Stromal cell of bone marrow (primary cell): ENCODE measurements around the gene SARM1.
"Not testable (repeated sequence)": the region's sequence is repeated elsewhere in the genome, so short reads cannot be mapped to it uniquely, and the experiment has no call there.

Experiments used
- DNase-seq: peaks from one replicate; pipeline ENCODE4 v3.0.0-alpha.2; 2012; ENCODE audit warnings: low read depth

The SARM1 gene

DNA sequence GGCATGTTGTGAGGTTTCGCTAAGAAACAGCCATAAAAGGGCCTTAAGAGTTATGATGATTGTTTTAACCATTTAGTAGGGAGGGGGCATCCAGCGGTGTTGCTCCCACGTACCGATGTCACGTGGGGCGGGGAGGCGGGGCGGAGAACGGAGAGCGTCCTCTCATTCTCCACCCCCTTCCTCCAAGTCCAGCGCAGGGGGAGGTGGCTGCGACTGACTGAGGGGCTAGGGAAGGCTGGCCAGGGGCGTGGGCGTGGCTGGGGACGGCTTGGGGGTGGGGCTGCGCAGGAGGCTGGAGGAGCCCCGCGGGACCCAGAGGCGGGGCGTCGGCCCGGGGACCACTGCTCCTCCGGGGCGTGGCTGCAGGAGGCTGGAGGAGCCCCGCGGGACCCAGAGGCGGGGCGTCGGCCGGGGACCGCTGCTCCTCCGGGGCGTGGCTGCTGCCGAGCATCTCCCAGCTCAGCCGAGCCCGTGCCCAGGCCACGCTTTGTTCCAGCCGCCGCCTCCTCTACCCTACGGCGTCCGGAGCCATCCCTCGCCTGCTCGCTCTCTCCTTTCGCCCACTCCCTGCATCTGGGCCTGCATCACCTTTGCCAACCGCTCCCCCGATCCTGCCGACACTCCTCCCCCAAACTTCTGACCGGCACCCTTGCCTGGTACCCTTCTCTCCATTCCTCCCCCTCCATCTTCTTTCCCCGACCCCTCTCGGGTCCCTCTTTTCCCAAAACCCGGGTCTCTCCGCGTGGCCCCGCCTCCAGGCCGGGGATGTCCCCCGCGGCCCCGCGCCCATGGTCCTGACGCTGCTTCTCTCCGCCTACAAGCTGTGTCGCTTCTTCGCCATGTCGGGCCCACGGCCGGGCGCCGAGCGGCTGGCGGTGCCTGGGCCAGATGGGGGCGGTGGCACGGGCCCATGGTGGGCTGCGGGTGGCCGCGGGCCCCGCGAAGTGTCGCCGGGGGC is at the start of gene SARM1:
SARM1 (plus strand) TSS at position 450 of the 958 bp plus-strand sequence; CDS start at position 789, 339 bp downstream.
- DNase-seq, result peak; percentile 44

DNA sequence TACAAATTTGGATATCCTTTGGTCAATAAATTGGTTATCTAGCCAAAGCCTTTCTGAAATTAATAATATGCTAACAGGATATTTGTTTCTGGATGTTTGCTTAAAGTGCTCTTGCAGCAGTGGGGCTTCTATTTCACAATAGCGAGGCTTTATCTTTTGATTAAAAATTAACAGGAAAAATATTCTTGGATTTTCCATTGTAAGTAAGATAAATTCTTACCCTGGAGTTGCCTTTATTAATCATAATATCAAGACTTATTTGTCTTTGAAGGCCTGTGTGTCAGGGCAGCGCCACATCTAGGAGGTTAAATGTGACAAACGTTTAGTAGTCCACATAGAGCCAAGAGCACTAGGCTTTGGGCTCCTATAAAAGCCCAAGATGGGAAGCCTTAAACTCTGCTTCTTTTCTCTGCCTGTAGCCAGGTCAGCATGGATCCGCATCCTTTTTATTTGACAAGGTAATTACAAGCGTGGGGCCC is 47.2 kb upstream of the SARM1 start:
- no peak for DNase-seq

DNA sequence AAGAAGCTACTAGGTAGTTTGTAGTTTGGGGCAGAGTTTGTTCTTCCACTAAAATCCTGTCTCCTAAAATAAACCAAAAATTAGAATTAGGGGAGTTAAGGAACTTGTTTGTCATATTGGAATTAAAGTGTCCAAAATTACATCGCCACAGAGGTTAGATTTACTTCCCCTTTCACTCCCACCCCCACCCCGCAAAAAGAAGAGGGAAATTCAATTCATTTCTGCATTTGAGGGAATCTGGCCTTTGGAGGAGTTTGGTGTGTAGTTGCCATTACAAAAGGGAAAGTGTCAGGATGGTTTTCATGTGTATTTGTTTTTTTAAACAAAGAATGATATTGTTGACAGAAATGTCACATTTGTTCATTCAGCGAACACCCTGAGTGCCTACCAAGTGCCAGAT is 46.7 kb upstream of the SARM1 start:
- DNase-seq, result no peak

DNA sequence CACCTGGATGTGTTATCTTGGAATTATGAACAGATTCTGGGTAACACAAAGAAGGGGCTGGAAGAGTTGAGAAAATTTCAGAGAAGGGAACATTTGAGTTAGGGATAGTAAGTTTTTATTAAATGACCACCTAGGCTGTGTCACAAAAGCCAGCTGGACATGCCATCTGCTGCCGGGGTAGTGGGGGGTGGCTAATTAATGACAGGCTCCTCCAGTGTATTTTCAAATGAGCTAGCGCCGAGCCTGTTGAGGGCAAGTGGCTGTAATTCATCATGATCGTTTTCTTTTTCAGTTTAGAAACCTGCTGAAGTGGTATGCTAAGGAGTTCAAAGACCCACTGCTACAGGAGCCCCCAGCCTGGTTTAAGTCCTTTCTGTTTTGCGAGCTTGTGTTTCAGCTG is 46.3 kb upstream of the SARM1 start:
- DNase-seq, result no peak

DNA sequence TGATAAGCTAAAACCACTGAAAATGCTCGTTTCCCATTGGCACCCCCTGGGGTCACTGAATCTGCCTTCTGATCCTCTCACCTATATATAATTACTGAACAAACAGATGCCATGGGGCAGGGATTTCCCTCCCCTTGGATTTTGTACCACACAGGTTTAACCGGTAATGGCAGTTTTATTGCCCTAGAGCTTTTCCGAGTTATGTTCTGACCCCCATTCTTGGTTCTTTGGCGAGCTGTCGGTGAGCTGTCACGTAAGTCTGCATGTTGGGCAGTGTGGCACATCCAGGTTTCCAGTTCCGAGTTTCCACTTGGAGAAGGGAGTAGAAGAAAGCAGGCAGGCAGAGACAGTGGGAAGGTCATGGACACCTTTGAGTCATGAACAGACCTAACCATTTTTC is 45.4 kb upstream of the SARM1 start:
- no peak for DNase-seq

DNA sequence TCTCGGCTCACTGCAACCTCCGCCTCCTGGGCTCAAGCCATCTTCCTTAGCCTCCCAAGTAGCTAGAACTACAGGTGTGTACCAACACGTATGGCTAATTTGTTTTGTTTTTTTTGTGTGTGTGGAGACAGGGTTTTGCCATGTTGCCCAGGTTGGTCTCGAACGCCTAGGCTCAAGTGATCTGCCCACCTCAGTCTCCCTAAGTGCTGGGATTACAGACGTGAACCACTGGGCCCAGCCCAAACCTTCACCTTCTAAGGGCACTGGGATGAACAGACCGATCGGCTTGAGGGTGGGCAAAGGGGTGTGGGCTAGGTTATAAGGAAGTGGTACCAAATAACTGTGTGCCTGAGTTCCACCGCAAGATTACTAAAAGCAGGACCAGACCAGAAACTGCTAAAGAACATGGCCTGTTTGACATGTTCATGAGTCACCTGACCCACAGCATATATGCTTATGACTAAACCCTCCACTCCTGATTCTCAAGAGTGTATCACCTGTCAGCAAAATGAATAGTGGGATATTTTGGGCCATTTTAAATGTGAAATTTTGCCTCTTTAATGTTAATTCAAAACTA is 44.4 kb upstream of the SARM1 start:
- no peak for DNase-seq

DNA sequence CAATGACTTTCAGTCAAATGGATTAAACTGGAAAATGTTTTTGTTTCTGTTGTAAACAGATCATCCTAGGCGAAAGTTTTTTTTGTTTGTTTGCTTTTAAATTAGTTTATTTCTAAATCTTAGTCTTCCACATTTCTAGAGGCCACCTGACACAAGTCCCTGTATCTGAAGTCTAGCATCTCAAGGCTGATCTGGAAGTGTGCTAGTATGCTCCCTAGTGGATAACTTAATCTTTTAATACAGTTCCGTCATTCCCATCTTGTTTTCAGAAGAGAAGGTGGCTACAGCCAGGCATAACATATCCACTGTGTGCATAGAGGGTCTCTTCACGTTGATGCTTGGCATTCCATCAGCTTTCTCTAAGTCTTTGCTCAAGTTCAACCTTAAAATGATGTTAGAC is 43.8 kb upstream of the SARM1 start:
- DNase-seq, result no peak

- no peak for DNase-seq
Observed at GRCh38 chr17:28328325-28328724, 43.2 kb upstream of the SARM1 start.

- DNase-seq, result no peak
Observed at GRCh38 chr17:28330671-28331070, 40.8 kb upstream of the SARM1 start.

GRCh38 chr17:28331891-28332420 is 39.5 kb upstream of the SARM1 start:
- DNase-seq, result no peak

GRCh38 chr17:28333083-28333746 is 38.3 kb upstream of the SARM1 start:
- no peak for DNase-seq

- no peak for DNase-seq
Observed at GRCh38 chr17:28334171-28334570, 37.3 kb upstream of the SARM1 start.

- peak; percentile 29 for DNase-seq
Observed at GRCh38 chr17:28334666-28335200, 36.8 kb upstream of the SARM1 start.

DNA sequence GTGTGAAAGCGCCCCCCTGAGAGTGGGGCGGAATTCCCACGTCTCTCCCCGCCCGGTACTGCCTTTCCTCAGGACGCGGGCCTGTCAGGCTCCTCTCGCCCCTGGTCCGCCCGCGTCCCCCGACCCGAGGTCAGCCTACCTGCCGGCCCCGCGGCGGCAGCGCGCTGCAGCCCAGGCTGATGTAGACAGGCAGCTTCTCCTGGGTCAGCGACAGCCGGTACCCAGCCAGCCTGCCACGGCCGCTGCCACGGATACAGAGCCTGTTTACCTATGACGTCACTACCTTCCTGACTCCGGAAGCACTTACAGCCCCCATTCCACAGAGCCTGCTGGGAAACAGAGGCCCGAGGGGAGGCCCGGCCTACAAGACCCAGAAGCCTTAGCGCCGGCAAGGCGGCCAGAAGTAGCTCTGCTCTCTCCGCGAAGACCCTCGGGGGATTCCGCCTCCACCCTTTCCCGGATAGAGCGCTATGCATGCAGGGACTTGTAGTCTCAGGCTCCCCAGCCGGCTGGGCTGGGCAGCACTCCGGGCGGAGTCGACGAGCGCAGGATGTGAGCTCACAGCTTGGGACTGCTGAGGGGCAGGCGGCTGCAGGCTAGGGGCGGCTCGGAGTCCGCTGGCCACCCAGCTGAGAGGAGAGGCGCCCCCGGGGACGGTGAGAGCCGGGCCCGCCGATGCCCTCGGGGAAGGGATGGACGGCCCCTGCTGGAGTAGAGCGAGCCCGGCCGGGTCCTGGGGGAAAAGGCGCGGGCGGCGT is 36.1 kb upstream of the SARM1 start, which contains the start of the genes IFT20 and TNFAIP1:
IFT20 (minus strand) TSS at position 272 of the 758 bp plus-strand sequence. CDS start 3,487 bp downstream, outside the sequence.
TNFAIP1 (plus strand) TSS at position 561 of the 758 bp plus-strand sequence. CDS start 3,761 bp downstream, outside the sequence.
- peak; percentile 100 for DNase-seq

- DNase-seq, result peak; percentile 53
Observed at GRCh38 chr17:28335959-28336871, 35.3 kb upstream of the SARM1 start.

DNA sequence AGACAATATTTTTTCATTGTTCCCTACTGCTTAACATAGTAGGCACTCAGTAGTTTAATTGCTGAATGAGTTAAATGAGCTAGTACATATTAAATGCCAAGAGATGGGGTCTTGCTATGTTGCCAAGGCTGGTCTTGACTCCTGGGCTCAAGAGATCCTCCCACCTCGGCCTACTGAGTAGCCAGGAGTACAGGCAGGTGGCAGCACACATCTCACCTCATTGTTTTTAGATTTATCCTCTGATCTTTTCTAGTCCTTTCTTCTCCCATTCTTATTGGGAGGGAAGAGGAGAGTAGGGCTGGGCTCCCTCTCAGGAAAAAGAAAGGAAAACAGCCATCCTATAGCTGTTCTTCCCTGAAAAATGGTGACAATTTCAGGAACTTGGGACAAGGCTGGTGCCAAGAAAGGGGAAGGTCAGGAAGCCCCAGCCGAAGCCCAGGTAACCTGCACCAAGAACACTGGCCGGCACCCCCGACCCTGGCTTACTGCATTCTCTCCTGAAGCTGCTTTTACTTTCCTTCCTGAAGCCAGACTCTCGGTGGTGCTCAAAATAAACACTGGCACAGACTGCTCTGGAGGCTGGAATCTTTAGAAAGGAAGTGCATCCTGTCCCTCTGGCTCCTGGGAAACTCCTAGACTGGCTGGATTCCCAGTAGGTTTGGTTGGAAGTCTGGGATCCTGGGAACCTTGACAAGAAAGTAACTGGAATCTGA is 33.3 kb upstream of the SARM1 start:
- no peak for DNase-seq

- not testable (repeated sequence) for DNase-seq
Observed at GRCh38 chr17:28338769-28339212, 32.7 kb upstream of the SARM1 start.

- no peak for DNase-seq
Observed at GRCh38 chr17:28339431-28339830, 32.1 kb upstream of the SARM1 start.

- DNase-seq, result no peak
Observed at GRCh38 chr17:28340374-28340773, 31.1 kb upstream of the SARM1 start.
